ENCODE results near the gene PHF3.

DNA sequence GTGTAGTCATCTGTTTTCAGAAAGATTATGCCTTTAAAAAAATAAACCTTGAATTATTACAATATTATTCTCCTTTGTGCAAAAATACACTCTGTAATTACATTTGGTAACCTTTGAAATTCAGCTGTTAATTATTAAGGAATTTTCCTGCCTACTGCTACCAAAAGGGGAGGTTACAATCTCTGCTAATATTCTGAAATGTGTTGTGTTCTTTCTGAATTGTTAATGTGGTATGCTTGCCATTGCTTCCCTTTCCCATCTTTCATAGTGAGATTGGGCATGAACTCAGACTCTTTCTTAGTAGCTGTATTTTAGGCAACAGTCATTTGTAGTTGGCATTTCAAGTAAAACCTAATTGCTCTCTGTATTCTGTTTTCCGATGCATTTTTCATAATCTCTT, 73.0 kb downstream of the PHF3 start:
- TF ChIP-seq EZH2phosphoT487 (IDR thresholded peaks at IDR 0.05; ENCODE audit: borderline replicate concordance) = no peak
- TF ChIP-seq, protein P1, sequence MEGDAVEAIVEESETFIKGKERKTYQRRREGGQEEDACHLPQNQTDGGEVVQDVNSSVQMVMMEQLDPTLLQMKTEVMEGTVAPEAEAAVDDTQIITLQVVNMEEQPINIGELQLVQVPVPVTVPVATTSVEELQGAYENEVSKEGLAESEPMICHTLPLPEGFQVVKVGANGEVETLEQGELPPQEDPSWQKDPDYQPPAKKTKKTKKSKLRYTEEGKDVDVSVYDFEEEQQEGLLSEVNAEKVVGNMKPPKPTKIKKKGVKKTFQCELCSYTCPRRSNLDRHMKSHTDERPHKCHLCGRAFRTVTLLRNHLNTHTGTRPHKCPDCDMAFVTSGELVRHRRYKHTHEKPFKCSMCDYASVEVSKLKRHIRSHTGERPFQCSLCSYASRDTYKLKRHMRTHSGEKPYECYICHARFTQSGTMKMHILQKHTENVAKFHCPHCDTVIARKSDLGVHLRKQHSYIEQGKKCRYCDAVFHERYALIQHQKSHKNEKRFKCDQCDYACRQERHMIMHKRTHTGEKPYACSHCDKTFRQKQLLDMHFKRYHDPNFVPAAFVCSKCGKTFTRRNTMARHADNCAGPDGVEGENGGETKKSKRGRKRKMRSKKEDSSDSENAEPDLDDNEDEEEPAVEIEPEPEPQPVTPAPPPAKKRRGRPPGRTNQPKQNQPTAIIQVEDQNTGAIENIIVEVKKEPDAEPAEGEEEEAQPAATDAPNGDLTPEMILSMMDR (conservative IDR thresholded peaks at IDR 0.05; ENCODE audit: low read length) = no peak

Data from Loucy (cell line).